ENCODE measurements around the gene DGKK.

The DGKK gene

DNA sequence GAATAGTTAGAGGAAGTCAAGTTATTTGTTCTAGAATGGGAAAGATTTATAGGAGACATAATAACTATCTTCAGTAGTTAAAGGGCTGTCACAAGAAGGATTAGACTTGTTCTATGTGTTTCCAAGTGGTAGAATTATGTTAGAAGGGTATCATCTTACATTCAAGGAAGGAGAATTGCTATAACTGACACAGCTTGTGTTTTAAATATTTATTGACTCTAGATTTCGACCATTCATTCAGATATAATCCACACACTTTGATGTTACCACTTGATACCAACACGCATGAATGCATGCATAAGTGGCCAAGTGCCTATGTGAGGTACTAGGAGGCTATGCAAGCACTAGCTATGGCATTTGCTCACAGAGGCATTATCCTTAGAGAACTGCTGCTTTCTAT is 143.4 kb downstream of the DGKK start:
- H3K4me3 ChIP-seq (ENCODE audit: low read depth, low read length) = no peak overlapping the region
- DNase-seq (ENCODE audit: low read depth) = no peak
- no peak for TF ChIP-seq CTCF (IDR thresholded peaks at IDR 0.05; ENCODE audit: insufficient read depth, low read depth, low read length, missing control alignments)

All from GM12865 (cell line).